GF-D8 (cell line): ENCODE measurements around the gene ALS2.
"Not testable (repeated sequence)": the region's sequence is repeated elsewhere in the genome, so short reads cannot be mapped to it uniquely, and the experiment has no call there.

Experiments used
- DNase-seq: peaks from one replicate; lab custom pipeline; 2025; lab: John Stamatoyannopoulos, UW

The ALS2 gene

DNA sequence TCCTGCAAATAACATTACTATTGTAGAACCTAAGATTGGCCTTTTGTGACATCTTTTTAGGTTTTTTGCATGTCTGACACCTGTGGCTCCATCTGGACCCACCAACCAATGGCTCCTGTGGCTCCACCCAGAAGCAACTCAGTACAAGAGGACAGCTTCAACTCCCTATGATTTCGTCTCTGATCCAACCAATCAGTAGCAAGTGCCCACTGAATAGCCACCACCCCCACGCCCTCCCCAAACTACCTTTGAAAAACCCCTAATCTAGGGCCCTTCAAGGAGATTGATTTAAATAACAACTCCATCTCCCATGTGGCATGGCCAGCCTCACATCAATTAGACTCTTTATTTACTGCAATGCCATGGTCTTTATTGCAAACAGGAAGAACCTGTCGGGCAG lies 105.9 kb downstream of the ALS2 start:
- DNase-seq, result no peak

DNA sequence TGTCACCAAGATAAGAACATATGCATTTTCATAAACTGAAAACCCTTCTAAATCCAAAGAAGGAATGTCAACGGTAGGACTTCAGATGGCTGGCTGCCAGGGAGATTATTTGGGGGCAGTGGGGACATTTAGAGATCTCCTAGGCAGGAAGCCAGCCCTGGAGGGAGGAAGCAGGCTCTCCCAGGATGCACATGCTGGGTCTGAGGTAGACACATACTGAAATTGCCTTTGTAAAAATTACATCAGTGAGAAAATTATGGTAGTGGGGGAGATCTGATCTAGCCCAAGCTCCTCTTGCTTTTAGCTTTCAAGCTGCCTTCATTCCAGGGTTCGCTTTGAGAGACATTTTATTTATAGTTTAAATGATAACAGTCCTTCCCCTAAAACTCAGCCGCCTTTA lies 106.4 kb downstream of the ALS2 start:
- no peak for DNase-seq

DNA sequence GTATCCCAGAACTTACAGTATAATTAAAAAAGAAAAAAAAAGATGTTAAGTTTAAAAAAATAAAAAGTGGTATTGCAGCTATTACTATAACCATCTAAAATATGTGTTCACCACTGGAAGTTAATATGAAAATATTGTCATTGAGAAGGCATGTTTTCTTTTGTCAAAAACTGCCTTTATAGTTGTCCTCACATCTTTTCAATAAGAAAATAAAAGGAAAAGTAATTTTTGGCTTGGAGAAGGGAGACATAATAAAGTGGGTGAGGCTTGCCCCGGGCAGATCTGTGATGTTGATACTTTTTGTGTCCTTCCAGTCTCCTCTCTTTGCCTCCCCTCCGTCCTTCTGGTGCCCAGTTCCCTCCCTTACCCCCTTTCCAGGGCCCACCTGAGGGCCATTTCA lies 107.2 kb downstream of the ALS2 start:
- no peak for DNase-seq

DNA sequence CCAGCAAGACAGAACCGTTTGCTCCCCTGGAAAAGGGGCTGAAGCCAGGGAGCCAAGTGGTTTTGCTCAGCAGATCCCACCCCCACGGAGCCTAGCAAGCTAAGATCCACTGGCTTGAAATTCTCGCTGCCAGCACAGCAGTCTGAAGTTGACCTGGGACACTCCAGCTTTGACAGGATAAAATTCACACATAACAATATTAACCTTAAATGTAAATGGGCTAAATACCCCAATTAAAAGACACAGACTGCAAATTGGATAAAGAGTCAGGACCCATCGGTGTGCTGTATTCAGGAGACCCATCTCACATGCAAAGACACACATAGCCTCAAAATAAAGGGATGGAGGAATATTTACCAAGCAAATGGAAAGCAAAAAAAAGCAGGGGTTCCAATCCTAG lies 109.5 kb downstream of the ALS2 start:
- DNase-seq, result not testable (repeated sequence)

DNA sequence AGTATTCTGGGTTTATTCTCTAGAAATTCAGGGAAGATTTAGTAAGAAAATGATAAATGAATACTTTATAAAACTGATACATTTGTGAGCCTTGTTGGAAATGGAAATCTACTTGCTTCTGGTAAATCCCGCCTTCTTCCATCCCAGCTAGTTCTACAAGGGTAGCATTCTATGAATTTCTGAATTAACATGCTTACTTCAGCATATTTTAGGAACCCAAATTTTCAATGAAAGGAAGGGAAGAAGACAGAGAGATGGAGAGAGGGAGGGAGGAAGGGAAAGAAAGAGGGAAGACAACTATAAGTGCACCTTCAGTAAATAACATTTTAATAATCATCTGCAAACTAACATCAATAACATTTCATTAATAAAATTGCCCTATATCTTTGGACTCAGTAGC lies 110.9 kb downstream of the ALS2 start:
- no peak for DNase-seq

DNA sequence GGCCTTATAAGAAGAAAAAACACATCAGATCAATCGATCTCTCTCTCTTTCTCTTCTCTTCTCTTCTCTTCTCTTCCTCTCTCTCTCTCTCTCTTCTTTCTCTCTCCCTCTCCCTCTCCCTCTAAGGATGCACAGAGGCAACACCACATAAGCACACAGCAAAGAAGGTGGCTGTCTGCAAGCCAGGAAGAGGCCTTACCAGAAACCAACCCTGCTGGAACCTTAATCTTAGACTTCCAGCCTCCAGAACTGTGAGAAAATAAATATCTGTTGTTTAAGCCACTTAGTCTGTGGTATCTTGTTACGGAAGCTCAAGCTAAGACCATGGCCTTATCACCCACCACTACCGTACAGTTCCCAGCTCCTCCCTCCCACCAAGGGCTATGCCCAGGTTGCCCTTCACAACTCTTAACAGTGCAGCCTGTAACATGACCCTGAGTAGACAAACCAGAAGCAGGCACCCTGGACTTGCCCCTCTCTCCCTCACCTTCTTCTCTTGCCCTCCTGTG lies 112.3 kb downstream of the ALS2 start:
- no peak for DNase-seq

DNA sequence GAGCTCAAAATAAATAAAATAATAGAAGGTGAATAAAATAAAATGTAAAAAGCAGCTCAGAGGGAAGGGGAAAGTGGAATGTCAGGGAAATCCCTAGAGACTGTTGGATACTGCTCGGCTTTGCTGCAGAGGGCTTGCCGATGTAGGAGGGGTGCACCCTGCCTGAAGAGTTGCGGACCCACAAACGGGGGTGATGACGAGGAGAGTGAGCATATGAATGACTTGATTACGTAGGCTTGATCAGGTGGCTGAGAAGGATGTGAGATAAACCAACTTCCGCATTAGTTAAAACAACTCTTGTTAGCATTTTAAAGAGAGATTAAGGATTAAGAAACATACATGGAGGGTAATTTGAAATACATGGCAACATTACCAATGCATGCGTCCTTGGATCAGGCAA lies 116.4 kb downstream of the ALS2 start:
- DNase-seq, result no peak

DNA sequence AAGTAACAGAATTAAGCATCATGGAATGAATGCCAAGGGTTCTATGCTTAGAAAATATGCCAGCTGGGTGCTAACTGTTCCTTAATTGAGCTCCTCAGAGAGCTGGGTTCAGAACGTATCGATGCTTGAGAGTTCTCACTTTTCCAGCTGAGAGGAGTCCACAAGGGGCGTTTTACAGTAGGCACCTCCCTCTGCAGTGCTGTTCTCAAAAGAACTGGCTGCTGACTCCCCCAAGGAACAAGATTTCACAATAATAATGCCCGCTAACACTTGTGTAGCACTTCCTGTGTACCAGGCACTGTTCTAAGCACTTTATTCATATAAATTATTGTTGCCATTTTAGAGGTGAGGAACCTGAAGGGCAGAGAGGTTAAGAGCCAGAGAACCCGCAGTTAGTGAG lies 119.4 kb downstream of the ALS2 start:
- DNase-seq, result no peak

DNA sequence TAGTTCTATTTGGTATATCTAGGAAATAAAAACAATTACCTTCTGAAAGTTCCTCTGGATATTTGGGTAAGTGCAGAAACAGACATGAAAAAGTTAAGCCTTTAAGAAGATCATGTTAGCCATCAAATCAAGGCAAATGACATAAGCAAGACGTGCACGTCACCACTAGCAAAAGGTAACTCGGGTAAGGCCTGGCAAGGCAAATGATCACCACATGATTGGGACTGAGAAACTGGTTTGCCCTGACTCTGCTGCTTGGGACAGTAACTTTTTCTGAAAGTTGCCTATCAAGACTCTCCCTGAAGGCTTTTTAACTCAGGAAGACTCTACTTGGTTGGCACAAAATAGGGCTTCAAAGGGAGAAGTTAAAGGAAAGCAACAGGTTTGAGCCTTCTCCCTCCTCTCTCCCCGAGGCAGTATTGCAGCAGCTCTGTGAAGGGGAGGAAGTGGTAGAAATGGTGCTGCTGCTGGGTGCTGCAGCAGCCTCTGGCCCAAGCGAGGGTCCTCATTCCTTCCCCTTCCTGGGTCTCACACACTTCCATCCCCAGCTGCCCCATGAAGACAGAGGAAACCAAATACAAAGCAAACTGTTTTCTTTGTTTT lies 120.3 kb downstream of the ALS2 start:
- DNase-seq, result no peak

DNA sequence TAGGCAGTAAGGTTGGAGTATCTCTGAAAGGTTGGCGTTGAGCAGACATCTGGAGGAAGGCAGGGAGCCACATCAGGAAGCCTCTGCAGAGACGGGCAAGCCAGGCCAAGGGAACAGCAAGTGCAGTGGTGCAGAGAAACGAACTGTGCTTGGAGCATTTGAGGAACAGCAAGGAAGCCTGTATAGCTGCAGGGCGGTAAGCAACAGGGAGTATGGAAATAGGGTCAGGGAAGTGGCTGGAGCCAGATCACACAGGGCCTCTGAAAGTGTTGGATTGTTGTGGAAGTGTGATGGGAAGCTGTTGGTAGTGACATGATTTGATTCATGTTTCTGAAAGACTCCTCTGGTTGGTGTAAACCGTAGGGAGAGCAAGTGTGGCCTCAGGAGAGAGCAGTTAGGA lies 124.0 kb downstream of the ALS2 start:
- no peak for DNase-seq

DNA sequence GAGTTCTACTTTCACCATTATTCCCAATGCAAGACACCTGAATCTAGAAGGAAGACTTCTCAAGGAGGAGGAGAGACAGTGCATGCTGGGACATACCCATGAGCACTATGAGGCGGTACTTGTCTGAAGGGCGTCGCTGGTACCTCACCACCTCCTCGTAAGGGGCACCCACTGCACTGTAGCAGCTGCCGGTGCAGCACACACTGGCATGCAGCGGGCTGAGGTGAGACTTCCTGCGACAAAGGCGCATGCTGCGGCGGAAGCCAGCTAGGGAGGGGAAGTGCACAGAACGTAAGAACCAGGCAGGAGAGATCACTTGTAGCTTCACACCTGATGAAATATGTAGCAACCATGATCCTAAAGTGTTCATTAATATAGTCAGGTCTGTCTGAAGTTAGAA lies 124.6 kb downstream of the ALS2 start:
- no peak for DNase-seq

DNA sequence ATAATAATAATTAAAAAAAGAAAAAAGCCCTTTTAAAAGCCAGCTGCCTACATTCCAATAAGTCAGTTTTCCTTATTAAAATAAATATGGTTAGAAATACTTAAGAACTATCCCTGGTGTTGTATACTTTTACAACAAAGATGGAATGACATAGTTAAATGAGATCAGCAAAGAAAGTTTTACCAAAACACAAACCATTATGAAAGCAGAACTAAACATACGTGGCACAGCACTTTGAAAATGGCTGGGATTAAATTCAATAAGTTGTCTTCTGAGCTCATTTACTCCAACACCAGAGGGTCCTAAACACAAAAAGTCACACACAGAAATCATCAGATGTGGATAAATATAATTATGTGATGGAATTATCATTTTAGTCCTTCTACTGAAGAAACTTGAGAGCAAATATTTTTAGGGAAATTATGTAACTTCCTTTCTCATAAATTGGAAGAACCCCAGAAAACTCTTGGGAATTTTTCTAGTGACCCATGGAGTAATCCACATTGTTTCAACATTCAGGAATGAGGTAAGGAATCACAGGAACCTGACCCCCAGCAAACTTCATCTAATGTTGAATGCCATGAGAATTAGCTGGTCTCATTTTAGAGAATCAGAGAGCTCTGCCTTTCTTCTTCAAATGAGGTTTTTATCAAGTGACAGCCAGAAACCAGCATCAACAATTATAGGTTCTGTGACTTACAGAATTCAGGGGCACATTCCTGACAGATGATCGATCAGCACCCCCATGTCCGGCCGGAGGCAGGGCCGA lies 125.9 kb downstream of the ALS2 start:
- no peak for DNase-seq

DNA sequence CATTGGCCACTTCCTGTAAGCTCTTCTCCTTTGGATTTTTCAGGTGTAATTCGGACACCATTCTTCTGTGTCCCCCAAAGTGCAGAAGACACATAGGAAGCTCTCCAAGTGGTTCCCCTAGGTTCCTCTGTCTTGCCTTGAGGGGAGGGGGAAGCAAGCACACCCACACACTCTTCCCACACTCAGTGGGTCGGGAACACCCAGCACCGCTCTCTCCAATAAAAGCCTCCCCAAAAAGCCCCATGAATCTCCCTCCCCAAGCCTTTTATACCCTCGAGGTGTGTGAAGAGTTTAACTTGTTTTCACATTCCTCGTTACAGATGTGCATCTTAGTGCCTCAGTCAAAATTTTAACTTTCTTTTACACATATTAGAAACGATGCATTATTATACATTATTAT lies 127.5 kb downstream of the ALS2 start:
- DNase-seq, result no peak
